Ovary (tissue), 3 donors: ENCODE results near the gene IL17RE.

Experiments
- EP300 ChIP-seq: sonication (generic); formaldehyde crosslinking; IDR thresholded peaks from one replicate; pipeline ENCODE4 v1.6.1; 2017; ENCODE audit warnings: antibody characterized with exemption
- POLR2A ChIP-seq: fragments of 450-650 bp; IDR thresholded peaks from one replicate; pipeline ENCODE4 v1.6.1; 2017; ENCODE audit warnings: antibody characterized with exemption, mild to moderate bottlenecking, moderate library complexity
- TF ChIP-seq, protein P1 (sequence below), 3 donors: fragments of 450-650 bp in 2 of 3; fragments of 200-600 bp in 1 of 3; IDR thresholded peaks; one replicate each; pipeline versions ENCODE4 v1.5.1 to v1.8.0; 2016 to 2022; ENCODE audit warnings: antibody characterized with exemption in 3 of 3, mild to moderate bottlenecking in 1 of 3
- donor health status: DM: no; HTN: no; CAD: no.

DNA sequence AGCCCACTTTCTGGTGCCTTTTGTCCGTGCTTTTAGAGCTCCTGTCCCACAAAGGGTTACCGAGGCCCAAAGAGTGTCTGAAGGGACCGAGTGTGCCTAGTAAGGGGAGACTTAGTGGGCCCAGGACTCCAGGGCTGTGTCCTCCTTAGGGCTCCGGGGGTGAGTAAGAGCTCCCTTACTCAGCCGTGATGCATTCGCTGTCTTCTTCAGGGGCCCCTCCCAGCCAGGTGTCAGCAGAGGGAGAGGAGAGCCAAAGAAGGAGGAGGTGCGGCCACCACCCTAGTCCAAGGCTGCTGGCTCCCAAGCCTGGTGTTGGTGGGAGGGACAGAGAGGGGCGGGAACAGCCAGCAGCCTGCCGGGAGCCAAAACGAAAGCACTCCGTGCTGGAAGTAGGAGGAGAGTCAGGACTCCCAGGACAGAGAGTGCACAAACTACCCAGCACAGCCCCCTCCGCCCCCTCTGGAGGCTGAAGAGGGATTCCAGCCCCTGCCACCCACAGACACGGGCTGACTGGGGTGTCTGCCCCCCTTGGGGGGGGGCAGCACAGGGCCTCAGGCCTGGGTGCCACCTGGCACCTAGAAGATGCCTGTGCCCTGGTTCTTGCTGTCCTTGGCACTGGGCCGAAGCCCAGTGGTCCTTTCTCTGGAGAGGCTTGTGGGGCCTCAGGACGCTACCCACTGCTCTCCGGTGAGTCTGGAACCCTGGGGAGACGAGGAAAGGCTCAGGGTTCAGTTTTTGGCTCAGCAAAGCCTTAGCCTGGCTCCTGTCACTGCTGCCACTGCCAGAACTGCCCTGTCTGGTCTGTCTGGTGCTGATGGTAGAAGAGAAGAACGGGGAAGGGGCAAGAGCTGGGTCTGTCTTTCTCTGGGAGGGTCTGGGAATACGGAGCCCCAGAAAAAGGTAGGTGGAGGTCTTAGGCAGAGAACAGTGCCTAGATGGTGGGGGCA is 14.4 kb downstream of the IL17RE start, which contains the start of gene IL17RC:
- TF ChIP-seq, protein P1, sequence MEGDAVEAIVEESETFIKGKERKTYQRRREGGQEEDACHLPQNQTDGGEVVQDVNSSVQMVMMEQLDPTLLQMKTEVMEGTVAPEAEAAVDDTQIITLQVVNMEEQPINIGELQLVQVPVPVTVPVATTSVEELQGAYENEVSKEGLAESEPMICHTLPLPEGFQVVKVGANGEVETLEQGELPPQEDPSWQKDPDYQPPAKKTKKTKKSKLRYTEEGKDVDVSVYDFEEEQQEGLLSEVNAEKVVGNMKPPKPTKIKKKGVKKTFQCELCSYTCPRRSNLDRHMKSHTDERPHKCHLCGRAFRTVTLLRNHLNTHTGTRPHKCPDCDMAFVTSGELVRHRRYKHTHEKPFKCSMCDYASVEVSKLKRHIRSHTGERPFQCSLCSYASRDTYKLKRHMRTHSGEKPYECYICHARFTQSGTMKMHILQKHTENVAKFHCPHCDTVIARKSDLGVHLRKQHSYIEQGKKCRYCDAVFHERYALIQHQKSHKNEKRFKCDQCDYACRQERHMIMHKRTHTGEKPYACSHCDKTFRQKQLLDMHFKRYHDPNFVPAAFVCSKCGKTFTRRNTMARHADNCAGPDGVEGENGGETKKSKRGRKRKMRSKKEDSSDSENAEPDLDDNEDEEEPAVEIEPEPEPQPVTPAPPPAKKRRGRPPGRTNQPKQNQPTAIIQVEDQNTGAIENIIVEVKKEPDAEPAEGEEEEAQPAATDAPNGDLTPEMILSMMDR (IDR thresholded peaks at IDR 0.05) = peak in 1 of 3 donors; percentile 12
- TF ChIP-seq EP300 (no peak), POLR2A (peak; percentile 66)
